ENCODE results near the gene NOTCH2. TPM values are rescaled to one million over a fixed set of nuclear protein-coding genes. Genes with fewer than 3 reads are reported as not detected.
"Not testable (repeated sequence)": the region's sequence is repeated elsewhere in the genome, so short reads cannot be mapped to it uniquely, and the experiment has no call there.

NOTCH2 gene
- total RNA-seq = 10 to 100 TPM; 64.6 to 79.2 TPM

DNA sequence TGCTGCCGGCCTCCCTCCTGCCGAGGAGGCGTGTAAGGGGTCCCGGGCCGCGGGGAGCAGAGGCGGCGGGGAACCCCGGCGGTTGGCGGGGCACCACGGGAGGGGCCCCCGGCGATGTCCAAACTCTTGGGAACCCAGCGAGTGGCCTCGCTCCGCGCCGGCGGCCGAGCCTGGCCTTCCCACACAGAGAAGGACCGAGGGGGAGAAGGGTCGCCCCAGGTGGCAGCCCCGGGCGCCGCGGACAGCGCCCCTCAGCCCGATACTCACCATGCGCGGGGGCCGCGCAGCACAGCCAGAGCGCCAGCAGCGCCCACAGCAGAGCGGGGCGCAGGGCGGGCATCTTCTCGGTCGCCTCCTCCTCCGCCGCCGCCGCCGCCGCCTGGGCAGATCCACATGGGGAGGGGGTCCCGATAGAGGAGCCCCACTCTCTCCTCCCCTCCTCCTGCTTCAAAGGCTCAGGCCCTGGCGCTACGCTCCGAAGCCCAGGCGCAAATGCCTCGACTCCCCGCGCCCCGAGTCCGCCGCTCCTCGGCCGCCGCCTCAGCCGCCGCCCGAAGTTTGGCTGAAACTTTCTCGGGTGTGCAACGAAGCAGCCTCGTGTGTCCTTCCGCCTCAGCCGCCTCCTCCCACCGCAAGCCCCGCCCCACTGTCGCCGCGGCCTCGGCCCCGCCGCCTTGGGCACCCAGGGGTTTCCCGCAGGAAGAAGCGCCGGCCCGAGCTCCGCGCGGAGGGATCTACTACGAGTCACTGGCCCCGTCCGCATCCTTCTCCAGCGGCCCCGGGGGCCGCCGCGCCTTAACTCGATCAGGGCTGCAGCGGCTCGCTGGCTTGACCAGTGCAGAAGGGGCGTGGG is at the start of gene NOTCH2:
TSS of gene NOTCH2 (minus strand) at position 596 of the 853 bp plus-strand sequence. CDS start at position 340, 256 bp downstream.
- DNase-seq (peak; percentile 76 to 80), ATAC-seq (replicated peaks in 1 of 2) (peak; percentile 88 to 96)
- not testable (repeated sequence) for H3K9me3 Mint-ChIP-seq; H3K36me3 Mint-ChIP-seq (ENCODE audit: insufficient read depth in 2 of 2); H3K27ac Mint-ChIP-seq; H3K4me1 Mint-ChIP-seq (ENCODE audit: low read depth); H3K27me3 Mint-ChIP-seq (ENCODE audit: low read depth)
- H3K4me3 Mint-ChIP-seq = peak within 1 kb of the TSS; percentile 58 to 71

- not testable (repeated sequence) for H3K27ac Mint-ChIP-seq; H3K36me3 Mint-ChIP-seq (ENCODE audit: insufficient read depth in 2 of 2); H3K4me3 Mint-ChIP-seq; ATAC-seq (replicated peaks in 1 of 2); DNase-seq; H3K27me3 Mint-ChIP-seq (ENCODE audit: low read depth); H3K9me3 Mint-ChIP-seq
- H3K4me1 Mint-ChIP-seq (ENCODE audit: low read depth) = peaks cover 12% of the 10 kb centered on the region
Measured at GRCh38 chr1:120117371-120118177, 48.1 kb upstream of the NOTCH2 start.

DNA sequence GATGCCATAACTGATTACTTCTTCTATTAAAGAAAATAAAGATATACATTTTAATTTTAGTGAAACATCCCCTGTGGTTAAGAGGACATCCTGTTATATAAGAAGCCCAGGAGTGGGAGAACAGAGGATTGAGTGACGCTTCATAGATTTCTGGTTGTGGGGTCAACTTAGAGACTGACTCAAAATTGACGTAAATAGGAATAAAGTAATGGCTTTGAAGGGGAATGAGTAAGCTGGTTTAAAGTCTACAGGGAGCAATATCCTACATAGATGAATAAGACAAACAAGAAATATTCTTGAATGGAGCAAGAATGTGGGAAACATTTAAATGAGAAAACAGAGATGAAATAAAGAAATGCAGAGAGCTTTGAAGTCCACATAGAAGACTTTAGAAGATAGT is 46.6 kb upstream of the NOTCH2 start:
- H3K4me3 Mint-ChIP-seq; H3K4me1 Mint-ChIP-seq (ENCODE audit: low read depth); H3K9me3 Mint-ChIP-seq; ATAC-seq (replicated peaks in 1 of 2); H3K27me3 Mint-ChIP-seq (ENCODE audit: low read depth); H3K36me3 Mint-ChIP-seq (ENCODE audit: insufficient read depth in 2 of 2); H3K27ac Mint-ChIP-seq; DNase-seq: not testable (repeated sequence)

DNA sequence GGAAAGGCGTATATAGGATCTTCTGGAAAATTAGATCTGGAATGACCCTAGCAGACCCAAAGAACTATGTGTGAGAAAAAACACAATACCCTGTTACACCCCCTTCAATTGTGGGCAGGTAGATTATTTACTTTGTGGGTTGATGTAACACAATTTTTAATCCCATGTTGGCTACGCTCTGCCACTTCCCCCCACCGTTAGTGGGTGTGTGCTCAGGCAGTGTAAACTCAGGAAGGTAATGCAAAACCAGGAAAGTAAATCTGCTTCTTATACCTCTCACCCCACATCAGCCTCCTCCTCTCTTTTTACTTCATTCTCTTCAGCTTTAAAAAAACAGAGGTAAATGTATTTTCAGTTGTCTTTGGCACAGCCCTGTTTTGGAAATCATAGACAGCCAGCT is 43.7 kb upstream of the NOTCH2 start:
- DNase-seq; ATAC-seq (replicated peaks in 1 of 2); H3K4me1 Mint-ChIP-seq (ENCODE audit: low read depth); H3K27me3 Mint-ChIP-seq (ENCODE audit: low read depth); H3K27ac Mint-ChIP-seq; H3K36me3 Mint-ChIP-seq (ENCODE audit: insufficient read depth in 2 of 2); H3K9me3 Mint-ChIP-seq; H3K4me3 Mint-ChIP-seq: not testable (repeated sequence)

- not testable (repeated sequence) for DNase-seq; ATAC-seq (replicated peaks in 1 of 2); H3K4me3 Mint-ChIP-seq; H3K36me3 Mint-ChIP-seq (ENCODE audit: insufficient read depth in 2 of 2); H3K9me3 Mint-ChIP-seq; H3K27me3 Mint-ChIP-seq (ENCODE audit: low read depth); H3K27ac Mint-ChIP-seq; H3K4me1 Mint-ChIP-seq (ENCODE audit: low read depth)
Measured at GRCh38 chr1:120112212-120112611, 42.8 kb upstream of the NOTCH2 start.

DNA sequence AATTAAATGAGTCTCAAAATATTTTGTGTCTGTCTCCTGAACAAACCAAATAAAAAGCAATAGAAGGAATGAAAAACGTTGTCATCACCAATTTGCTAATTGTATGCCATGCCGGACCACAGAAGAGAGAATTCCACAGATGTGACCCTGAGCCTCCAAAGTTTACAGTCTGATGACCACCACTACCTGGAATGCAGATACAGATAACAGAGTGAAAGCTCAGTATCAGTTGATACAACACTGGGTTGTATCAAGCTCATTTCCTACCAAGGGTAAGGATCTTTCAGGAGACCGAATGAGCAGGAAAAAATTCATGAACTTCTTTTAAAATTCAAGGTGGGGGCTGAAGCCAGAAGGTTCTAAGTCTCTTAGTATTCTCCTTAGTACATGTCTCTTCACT is 42.3 kb upstream of the NOTCH2 start:
- not testable (repeated sequence) for H3K36me3 Mint-ChIP-seq (ENCODE audit: insufficient read depth in 2 of 2); H3K27me3 Mint-ChIP-seq (ENCODE audit: low read depth)

GRCh38 chr1:120111008-120111407 is 41.5 kb upstream of the NOTCH2 start:
- H3K27me3 Mint-ChIP-seq (ENCODE audit: low read depth); H3K4me1 Mint-ChIP-seq (ENCODE audit: low read depth): not testable (repeated sequence)

More for the DNA sequence above, 42.3 kb upstream of the NOTCH2 start:
- not testable (repeated sequence) for DNase-seq; H3K4me3 Mint-ChIP-seq; H3K4me1 Mint-ChIP-seq (ENCODE audit: low read depth); ATAC-seq (replicated peaks in 1 of 2); H3K9me3 Mint-ChIP-seq; H3K27ac Mint-ChIP-seq

GRCh38 chr1:120109656-120110055 is 40.2 kb upstream of the NOTCH2 start:
- not testable (repeated sequence) for H3K27ac Mint-ChIP-seq; H3K4me1 Mint-ChIP-seq (ENCODE audit: low read depth); DNase-seq; H3K4me3 Mint-ChIP-seq; H3K9me3 Mint-ChIP-seq; ATAC-seq (replicated peaks in 1 of 2); H3K36me3 Mint-ChIP-seq (ENCODE audit: insufficient read depth in 2 of 2); H3K27me3 Mint-ChIP-seq (ENCODE audit: low read depth)

More at GRCh38 chr1:120111008-120111407, 41.5 kb upstream of the NOTCH2 start:
- H3K36me3 Mint-ChIP-seq (ENCODE audit: insufficient read depth in 2 of 2); H3K4me3 Mint-ChIP-seq; ATAC-seq (replicated peaks in 1 of 2); DNase-seq; H3K9me3 Mint-ChIP-seq; H3K27ac Mint-ChIP-seq: not testable (repeated sequence)

DNA sequence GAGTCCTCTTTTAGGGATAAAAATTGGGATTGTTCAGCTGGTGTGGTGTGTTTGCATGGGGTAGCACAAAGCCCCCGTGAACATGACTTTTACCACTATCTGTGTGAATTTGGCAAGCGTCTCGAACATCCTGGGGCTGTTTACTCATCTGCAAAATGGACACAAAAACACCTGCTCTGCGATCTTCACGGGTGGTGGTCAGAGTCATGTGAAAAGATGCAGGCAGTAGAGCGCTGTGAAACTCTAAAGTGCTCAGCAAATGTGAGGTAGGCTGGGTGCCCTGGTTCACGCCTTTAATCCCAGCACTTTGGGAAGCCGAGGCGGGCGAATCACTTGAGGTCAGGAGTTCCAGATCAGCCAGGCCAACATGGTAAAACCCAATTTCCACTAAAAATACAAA is 39.7 kb upstream of the NOTCH2 start:
- H3K27me3 Mint-ChIP-seq (ENCODE audit: low read depth); H3K4me3 Mint-ChIP-seq; H3K36me3 Mint-ChIP-seq (ENCODE audit: insufficient read depth in 2 of 2); H3K27ac Mint-ChIP-seq; H3K9me3 Mint-ChIP-seq; ATAC-seq (replicated peaks in 1 of 2); H3K4me1 Mint-ChIP-seq (ENCODE audit: low read depth); DNase-seq: not testable (repeated sequence)

GRCh38 chr1:120105288-120105687 is 35.8 kb upstream of the NOTCH2 start:
- ATAC-seq (replicated peaks in 1 of 2) = peak; percentile 73 to 74
- not testable (repeated sequence) for H3K9me3 Mint-ChIP-seq; H3K27ac Mint-ChIP-seq; H3K27me3 Mint-ChIP-seq (ENCODE audit: low read depth); DNase-seq; H3K4me1 Mint-ChIP-seq (ENCODE audit: low read depth); H3K36me3 Mint-ChIP-seq (ENCODE audit: insufficient read depth in 2 of 2); H3K4me3 Mint-ChIP-seq

- H3K36me3 Mint-ChIP-seq (ENCODE audit: insufficient read depth in 2 of 2); H3K27me3 Mint-ChIP-seq (ENCODE audit: low read depth); H3K4me3 Mint-ChIP-seq; DNase-seq; H3K4me1 Mint-ChIP-seq (ENCODE audit: low read depth); H3K9me3 Mint-ChIP-seq; H3K27ac Mint-ChIP-seq; ATAC-seq (replicated peaks in 1 of 2): not testable (repeated sequence)
Measured at GRCh38 chr1:120103768-120104167, 34.3 kb upstream of the NOTCH2 start.

DNA sequence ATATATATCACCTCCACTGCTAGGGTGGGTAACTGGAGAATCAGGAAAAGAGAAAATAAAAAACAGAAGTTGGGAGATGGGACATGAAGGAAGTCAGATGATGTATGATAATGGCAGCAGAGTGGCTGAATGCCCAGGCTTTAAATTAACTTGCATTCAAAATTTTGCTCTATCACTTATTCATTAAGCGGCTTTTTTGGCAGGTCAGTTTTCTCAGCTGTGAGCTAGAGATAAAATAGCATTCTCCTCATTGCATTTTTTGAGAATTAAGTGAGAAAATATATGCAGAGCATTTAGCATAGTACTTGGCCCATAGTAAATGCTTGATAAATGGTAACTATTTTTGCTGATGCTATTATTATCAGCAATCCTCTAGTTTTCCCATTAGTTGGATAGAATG is 32.1 kb upstream of the NOTCH2 start:
- DNase-seq; ATAC-seq (replicated peaks in 1 of 2); H3K27ac Mint-ChIP-seq; H3K4me1 Mint-ChIP-seq (ENCODE audit: low read depth); H3K9me3 Mint-ChIP-seq; H3K4me3 Mint-ChIP-seq; H3K36me3 Mint-ChIP-seq (ENCODE audit: insufficient read depth in 2 of 2); H3K27me3 Mint-ChIP-seq (ENCODE audit: low read depth): not testable (repeated sequence)

GRCh38 chr1:120100590-120100989 is 31.1 kb upstream of the NOTCH2 start:
- not testable (repeated sequence) for DNase-seq; ATAC-seq (replicated peaks in 1 of 2); H3K4me1 Mint-ChIP-seq (ENCODE audit: low read depth); H3K9me3 Mint-ChIP-seq; H3K36me3 Mint-ChIP-seq (ENCODE audit: insufficient read depth in 2 of 2); H3K27ac Mint-ChIP-seq; H3K27me3 Mint-ChIP-seq (ENCODE audit: low read depth); H3K4me3 Mint-ChIP-seq
